ENCODE measurements around the gene LRIG1.
A peak's percentile ranks its signal among the peaks of the same experiment; 100 is the strongest.

DNA sequence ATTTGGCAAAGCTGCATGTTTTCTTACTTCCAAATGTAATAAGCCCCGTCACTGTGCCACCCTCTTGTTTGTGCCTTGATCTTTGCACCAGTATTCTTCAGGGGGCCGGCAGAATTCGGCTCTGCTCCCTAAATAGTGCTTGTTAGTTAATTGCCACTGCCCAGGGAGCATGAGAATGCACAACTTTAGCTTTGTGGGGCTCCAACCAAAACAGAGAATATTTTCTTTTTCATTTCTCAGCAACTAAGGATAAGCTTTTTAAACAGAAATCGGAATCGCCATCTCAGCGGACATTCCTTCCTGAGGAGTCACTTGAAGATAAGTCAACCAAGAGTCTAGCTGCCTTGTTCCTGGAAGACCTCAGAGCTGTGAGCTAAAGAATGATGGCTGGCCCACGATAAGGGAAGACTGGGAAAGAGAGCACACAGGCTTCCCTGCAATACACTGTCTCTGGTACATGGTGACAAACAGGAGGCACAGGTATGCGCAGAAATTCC lies 106.0 kb downstream of the LRIG1 start:
- peak in 1 of 2 donors; percentile 12 for TF ChIP-seq EP300 (IDR thresholded peaks at IDR 0.05)
- TF ChIP-seq, protein P1, sequence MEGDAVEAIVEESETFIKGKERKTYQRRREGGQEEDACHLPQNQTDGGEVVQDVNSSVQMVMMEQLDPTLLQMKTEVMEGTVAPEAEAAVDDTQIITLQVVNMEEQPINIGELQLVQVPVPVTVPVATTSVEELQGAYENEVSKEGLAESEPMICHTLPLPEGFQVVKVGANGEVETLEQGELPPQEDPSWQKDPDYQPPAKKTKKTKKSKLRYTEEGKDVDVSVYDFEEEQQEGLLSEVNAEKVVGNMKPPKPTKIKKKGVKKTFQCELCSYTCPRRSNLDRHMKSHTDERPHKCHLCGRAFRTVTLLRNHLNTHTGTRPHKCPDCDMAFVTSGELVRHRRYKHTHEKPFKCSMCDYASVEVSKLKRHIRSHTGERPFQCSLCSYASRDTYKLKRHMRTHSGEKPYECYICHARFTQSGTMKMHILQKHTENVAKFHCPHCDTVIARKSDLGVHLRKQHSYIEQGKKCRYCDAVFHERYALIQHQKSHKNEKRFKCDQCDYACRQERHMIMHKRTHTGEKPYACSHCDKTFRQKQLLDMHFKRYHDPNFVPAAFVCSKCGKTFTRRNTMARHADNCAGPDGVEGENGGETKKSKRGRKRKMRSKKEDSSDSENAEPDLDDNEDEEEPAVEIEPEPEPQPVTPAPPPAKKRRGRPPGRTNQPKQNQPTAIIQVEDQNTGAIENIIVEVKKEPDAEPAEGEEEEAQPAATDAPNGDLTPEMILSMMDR (IDR thresholded peaks at IDR 0.05) = no peak
- no peak for TF ChIP-seq POLR2A (IDR thresholded peaks at IDR 0.05)

Measured in tibial nerve (tissue), 4 donors.